ENCODE results near the gene PLAAT2. TPM values are rescaled to one million over a fixed set of nuclear protein-coding genes. Genes with fewer than 3 reads are reported as not detected.
"Not testable (repeated sequence)": the region's sequence is repeated elsewhere in the genome, so short reads cannot be mapped to it uniquely, and the experiment has no call there.

PLAAT2 gene
- total and polyA plus RNA-seq, 7 donors, result 0.71 to 233 (median 69.7) TPM; not detected in 3

DNA sequence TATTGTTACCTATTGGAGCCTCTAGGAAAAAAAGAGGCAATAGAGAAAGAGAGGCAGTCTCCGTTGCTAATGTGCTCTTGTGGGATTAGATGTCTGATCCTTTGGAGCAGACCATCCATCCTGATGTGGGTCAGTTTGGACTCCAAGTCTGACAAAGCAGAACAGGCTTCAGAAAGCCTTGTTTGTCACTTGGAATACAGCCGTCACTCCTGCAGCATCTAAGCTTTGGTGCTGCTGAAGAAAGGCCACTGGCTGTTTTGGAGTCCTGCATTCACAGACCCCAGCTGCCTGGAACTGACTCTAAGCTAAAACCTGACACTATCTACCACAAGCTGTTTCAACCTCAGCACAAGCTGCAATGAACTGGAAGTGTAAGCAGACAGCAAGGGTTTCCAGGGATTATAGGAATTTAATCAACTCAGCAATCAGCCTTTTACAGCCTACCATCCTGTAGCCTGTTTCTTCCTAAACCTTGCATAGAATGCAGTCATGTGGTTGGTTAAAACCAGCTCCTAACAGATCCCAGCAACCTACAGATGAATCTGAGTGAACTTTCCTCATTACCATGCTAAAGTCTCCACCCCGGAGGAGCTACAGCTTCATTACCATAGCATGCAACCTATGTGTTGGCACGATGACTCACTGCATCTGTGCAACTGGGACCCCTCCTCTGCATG, 30.2 kb downstream of the PLAAT2 start:
- Histone ChIP-seq H3K27ac (no peak overlapping the region), H3K27me3 (no peaks in the 10 kb centered on the region), H3K4me1 (peaks cover 0 to 18% (median 17%) of the 10 kb centered on the region in 4 donors), H3K4me3 (no peak overlapping the region), H3K9me3 (no peaks in the 10 kb centered on the region), H3K36me3 (no peaks in the 10 kb centered on the region)
- DNase-seq, result no peak
- intact Hi-C loops (cut with DNase I), result no loop called here
- TF ChIP-seq POLR2A (IDR thresholded peaks at IDR 0.05), result no peak
- no peak for TF ChIP-seq CTCF (IDR thresholded peaks at IDR 0.05)
- TF ChIP-seq EP300 (IDR thresholded peaks at IDR 0.05), result no peak
- TF ChIP-seq POLR2AphosphoS5 (IDR thresholded peaks at IDR 0.05), result no peak
- WGBS, 2 donors, result 79 to 84% methylated on average over 4 of the region's 4 CpGs

- Histone ChIP-seq H3K36me3 (no peaks in the 10 kb centered on the region), H3K4me1 (peaks cover 0 to 13% (median 9%) of the 10 kb centered on the region in 4 donors), H3K4me3 (no peak overlapping the region), H3K27ac (no peak overlapping the region), H3K27me3 (no peaks in the 10 kb centered on the region), H3K9me3 (no peaks in the 10 kb centered on the region)
- TF ChIP-seq POLR2AphosphoS5 (IDR thresholded peaks at IDR 0.05) (no peak), CTCF (IDR thresholded peaks at IDR 0.05) (no peak), EP300 (IDR thresholded peaks at IDR 0.05) (no peak)
- DNase-seq, result no peak
- intact Hi-C loops (cut with DNase I), result no loop called here
- WGBS, 2 donors, result 77 to 93% methylated on average over 2 of the region's 2 CpGs
Observed at GRCh38 chr11:63532117-63532516, 31.1 kb downstream of the PLAAT2 start.

GRCh38 chr11:63531074-63531792, 31.9 kb downstream of the PLAAT2 start:
- H3K27ac ChIP-seq; intact Hi-C loops (cut with DNase I); H3K4me3 ChIP-seq: not testable (repeated sequence)

DNA sequence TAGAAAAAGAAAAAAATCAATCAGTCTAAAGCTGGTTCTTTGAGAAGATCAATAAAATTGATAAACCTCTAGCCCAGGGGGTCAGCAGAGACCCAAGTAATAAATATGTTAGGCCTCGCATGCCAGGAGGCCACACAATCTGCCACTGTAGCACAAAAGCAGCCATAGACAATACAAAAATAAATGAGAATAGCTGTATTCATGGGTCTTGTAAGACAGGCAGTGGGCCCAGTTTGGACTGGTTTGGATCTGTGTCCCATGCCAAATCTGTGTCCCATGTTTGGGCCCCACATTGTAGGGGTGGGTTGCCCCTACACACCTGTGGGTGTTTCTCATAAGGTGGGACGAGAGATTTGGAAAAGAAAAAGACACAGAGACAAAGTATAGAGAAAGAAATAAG, 33.2 kb downstream of the PLAAT2 start:
- intact Hi-C loops (cut with DNase I), result no loop called here

More at GRCh38 chr11:63531074-63531792, 31.9 kb downstream of the PLAAT2 start:
- H3K9me3 ChIP-seq, H3K36me3 ChIP-seq, H3K27me3 ChIP-seq, DNase-seq, H3K4me1 ChIP-seq: not testable (repeated sequence)
- 64 to 87% methylated on average over 4 of the region's 6 CpGs for WGBS, 2 donors

GRCh38 chr11:63529373-63529772, 33.8 kb downstream of the PLAAT2 start:
- H3K4me3 ChIP-seq; H3K36me3 ChIP-seq; DNase-seq; H3K27me3 ChIP-seq; H3K4me1 ChIP-seq; intact Hi-C loops (cut with DNase I); H3K9me3 ChIP-seq; H3K27ac ChIP-seq: not testable (repeated sequence)
- WGBS, 2 donors, result 41 to 74% methylated on average over 6 of the region's 6 CpGs

More for the DNA sequence above, 33.2 kb downstream of the PLAAT2 start:
- DNase-seq, result no peak
- H3K4me3 ChIP-seq, result no peak overlapping the region
- TF ChIP-seq POLR2AphosphoS5 (IDR thresholded peaks at IDR 0.05) (no peak), CTCF (IDR thresholded peaks at IDR 0.05) (no peak), POLR2A (IDR thresholded peaks at IDR 0.05) (no peak), EP300 (IDR thresholded peaks at IDR 0.05) (no peak)
- no peaks in the 10 kb centered on the region for H3K36me3 ChIP-seq
- no peaks in the 10 kb centered on the region for H3K9me3 ChIP-seq
- no peak overlapping the region for H3K27ac ChIP-seq
- no peaks in the 10 kb centered on the region for H3K27me3 ChIP-seq
- 95 to 96% methylated on average over 2 of the region's 2 CpGs for WGBS, 2 donors
- H3K4me1 ChIP-seq, result no peaks in the 10 kb centered on the region

DNA sequence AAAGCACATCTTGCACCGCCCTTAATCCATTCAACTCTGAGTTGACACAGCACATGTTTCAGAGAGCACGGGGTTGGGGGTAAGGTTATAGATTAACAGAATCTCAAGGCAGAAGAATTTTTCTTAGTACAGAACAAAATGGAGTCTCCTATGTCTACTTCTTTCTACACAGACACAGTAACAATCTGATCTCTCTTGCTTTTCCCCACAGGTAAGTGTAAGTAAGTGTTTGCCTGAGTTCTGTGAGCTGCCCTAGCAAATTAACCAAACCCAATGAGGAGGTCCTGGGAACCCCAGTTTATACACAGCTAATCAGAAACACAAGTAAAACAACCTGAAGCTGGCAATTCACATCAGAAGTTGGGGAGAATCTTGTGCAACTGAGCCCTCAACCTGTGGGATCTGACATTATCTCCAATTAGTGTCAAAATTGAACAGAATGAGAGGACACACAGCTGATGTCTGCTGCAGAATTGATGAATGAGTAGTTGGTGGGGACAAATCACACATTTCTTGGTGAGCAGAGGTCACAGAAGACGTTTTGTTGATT, 34.4 kb downstream of the PLAAT2 start:
- WGBS, 2 donors, result 25 to 70% methylated on average over 1 of the region's 3 CpGs
- DNase-seq; H3K27me3 ChIP-seq; H3K27ac ChIP-seq; H3K4me3 ChIP-seq; intact Hi-C loops (cut with DNase I); H3K9me3 ChIP-seq; H3K36me3 ChIP-seq; H3K4me1 ChIP-seq: not testable (repeated sequence)

DNA sequence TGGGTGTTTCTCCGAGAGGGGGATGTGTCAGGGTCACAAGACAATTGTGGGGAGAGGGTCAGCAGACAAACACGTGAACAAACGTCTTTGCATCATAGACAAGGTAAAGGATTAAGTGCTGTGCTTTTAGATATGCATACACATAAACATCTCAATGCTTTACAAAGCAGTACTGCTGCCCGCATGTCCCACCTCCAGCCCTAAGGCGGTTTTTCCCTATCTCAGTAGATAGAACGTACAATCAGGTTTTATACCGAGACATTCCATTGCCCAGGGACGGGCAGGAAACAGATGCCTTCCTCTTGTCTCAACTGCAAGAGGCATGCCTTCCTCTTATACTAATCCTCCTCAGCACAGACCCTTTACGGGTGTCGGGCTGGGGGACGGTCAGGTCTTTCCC, 35.0 kb downstream of the PLAAT2 start:
- H3K9me3 ChIP-seq; H3K36me3 ChIP-seq; H3K4me1 ChIP-seq; H3K27me3 ChIP-seq; H3K4me3 ChIP-seq; DNase-seq; intact Hi-C loops (cut with DNase I); H3K27ac ChIP-seq: not testable (repeated sequence)
- WGBS, 2 donors, result 43 to 52% methylated on average over 8 of the region's 11 CpGs
